ENCODE data around the gene CAMKK2. TPM values are rescaled to one million over a fixed set of nuclear protein-coding genes. Genes with fewer than 3 reads are reported as not detected.
"Not testable (repeated sequence)": the region's sequence is repeated elsewhere in the genome, so short reads cannot be mapped to it uniquely, and the experiment has no call there.

Gene CAMKK2
- total RNA-seq, 1 donor from 2014 or later = 33.7 TPM

DNA sequence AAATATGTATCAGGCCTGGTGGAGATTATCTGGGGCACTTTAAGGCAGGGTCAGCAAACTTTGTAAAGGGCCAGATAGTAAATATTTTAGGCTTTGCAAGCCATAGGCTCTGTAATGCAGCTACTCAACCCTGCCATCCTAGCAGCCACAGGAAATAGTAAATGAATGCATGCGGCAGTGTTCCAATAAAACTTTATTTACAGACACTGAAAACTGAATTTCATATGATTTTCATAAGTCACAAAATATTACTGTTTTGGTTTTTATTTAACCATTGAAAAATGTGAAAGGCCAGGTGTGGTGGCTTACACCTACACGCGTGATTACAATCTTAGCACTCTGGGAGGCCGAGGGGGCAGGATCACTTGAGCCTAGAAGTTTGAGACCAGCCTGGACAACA lies 3.2 kb upstream of the CAMKK2 start:
- Mint-ChIP-seq H3K4me3 (ENCODE audit: unreplicated experiment) (no peak overlapping the region), H3K27me3 (ENCODE audit: low read depth) (no peaks in the 10 kb centered on the region), H3K36me3 (ENCODE audit: low read depth) (no peaks in the 10 kb centered on the region), H3K4me1 (ENCODE audit: low read depth) (peaks cover 16% of the 10 kb centered on the region), H3K9me3 (ENCODE audit: low read depth) (no peaks in the 10 kb centered on the region), H3K27ac (ENCODE audit: unreplicated experiment) (no peak overlapping the region)
- no peak for DNase-seq (ENCODE audit: low spot score)
- TF ChIP-seq, protein P1, sequence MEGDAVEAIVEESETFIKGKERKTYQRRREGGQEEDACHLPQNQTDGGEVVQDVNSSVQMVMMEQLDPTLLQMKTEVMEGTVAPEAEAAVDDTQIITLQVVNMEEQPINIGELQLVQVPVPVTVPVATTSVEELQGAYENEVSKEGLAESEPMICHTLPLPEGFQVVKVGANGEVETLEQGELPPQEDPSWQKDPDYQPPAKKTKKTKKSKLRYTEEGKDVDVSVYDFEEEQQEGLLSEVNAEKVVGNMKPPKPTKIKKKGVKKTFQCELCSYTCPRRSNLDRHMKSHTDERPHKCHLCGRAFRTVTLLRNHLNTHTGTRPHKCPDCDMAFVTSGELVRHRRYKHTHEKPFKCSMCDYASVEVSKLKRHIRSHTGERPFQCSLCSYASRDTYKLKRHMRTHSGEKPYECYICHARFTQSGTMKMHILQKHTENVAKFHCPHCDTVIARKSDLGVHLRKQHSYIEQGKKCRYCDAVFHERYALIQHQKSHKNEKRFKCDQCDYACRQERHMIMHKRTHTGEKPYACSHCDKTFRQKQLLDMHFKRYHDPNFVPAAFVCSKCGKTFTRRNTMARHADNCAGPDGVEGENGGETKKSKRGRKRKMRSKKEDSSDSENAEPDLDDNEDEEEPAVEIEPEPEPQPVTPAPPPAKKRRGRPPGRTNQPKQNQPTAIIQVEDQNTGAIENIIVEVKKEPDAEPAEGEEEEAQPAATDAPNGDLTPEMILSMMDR (IDR thresholded peaks at IDR 0.05) = no peak

DNA sequence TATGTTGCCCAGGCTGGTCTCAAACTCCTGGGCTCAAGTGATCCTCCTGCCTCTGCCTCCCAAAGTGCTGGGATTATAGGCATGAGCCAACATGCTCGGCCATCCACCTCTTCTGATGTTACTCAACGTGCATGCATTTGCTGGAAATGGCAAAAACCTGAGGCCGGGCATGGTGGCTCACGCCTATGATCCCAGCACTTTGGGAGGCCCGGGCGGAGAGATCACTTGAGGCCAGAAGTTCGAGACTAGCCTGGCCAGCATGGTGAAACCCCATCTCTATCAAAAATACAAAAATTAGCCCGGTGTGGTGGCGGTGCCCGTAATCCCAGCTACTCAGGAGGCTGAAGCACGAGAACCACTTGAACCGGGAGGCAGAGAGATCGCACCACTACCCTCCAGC lies 1.9 kb upstream of the CAMKK2 start:
- H3K9me3 Mint-ChIP-seq (ENCODE audit: low read depth) = not testable (repeated sequence)

DNA sequence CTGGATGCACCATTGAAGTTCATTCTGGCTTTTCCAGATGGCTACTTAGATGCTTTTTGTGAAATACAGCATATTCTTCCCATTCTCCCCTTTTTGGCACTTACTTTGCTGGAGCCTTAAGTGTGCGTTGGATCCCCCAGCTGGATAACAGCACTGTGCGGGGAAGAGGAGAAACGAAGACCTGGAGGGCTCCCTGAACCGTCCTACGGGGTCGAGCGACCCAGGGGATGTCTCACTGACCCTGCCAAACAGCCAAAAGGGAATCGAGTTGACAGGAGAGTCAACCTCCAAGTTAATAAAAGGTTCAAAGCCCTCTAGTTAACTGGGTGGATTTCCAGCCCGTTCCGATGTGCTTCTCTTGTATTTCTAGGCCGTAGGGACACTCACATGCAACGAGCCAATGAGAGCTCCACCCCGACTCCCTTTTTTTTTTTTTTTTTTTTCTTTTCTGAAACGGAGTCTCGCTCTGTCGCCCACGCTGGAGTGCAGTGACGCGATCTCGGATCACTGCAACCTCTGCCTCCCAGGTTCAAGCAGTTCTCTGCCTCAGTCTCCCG lies 1.0 kb upstream of the CAMKK2 start:
- no peak for DNase-seq (ENCODE audit: low spot score)
- H3K27ac Mint-ChIP-seq (ENCODE audit: unreplicated experiment) = peak overlapping the region; percentile 50
- TF ChIP-seq, protein P1 (IDR thresholded peaks at IDR 0.05) = no peak
- H3K36me3 Mint-ChIP-seq (ENCODE audit: low read depth) = no peaks in the 10 kb centered on the region
- no peaks in the 10 kb centered on the region for H3K9me3 Mint-ChIP-seq (ENCODE audit: low read depth)
- H3K4me3 Mint-ChIP-seq (ENCODE audit: unreplicated experiment) = peak overlapping the region; percentile 64
- no peaks in the 10 kb centered on the region for H3K27me3 Mint-ChIP-seq (ENCODE audit: low read depth)
- peaks cover 16% of the 10 kb centered on the region for H3K4me1 Mint-ChIP-seq (ENCODE audit: low read depth)

More for the DNA sequence above, 1.9 kb upstream of the CAMKK2 start:
- H3K27ac Mint-ChIP-seq (ENCODE audit: unreplicated experiment); DNase-seq (ENCODE audit: low spot score); H3K36me3 Mint-ChIP-seq (ENCODE audit: low read depth); H3K4me3 Mint-ChIP-seq (ENCODE audit: unreplicated experiment); H3K27me3 Mint-ChIP-seq (ENCODE audit: low read depth): not testable (repeated sequence)
- H3K4me1 Mint-ChIP-seq (ENCODE audit: low read depth) = peaks cover 16% of the 10 kb centered on the region

DNA sequence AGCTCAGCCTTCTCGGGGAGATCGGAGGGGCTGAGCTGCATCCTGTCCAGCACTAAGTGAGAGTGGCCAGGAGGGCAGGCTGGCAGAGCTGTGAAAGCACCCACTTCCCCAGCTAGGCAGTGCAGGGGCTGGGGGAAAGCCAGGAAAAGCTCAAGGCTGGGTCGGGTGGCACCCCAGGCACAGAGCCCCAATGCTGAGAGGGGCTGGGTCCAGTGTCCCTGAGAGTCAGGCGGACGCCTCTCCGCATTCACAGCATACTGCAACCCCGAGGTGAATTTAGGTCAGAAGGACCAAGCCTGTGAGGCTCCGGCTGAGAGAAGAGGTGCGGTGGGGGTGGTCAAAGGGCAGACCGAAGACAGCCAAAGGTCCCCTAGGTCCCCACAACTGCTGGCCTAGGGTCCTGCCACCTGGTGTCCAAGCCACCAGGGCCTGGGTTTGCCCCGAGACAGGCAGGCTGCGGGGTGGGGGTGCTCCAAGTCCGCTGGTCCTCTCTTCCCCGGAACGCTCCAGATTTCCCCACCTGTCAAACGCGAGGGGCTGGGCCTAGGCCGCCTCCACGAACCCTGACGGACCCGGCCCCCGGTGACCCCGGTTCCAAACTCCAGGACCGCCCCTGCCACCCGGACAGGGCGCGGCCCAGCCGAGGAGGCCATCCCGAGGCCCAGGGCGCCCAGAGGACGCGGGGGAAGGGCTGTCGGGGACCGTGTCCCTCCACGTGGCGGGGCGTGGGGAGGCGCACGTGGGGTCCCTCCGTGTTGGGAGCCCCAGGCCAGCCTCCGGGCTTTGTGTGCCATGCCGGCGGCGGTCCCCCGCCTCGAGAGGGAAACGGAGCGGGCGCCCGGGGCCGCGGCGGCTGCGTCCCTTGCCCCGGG lies 527 bp downstream of the CAMKK2 start:
- peak overlapping the region; percentile 61 for H3K27ac Mint-ChIP-seq (ENCODE audit: unreplicated experiment)
- H3K36me3 Mint-ChIP-seq (ENCODE audit: low read depth) = peaks cover 4% of the 10 kb centered on the region
- no peak for DNase-seq (ENCODE audit: low spot score)
- H3K27me3 Mint-ChIP-seq (ENCODE audit: low read depth) = no peaks in the 10 kb centered on the region
- TF ChIP-seq, protein P1 (IDR thresholded peaks at IDR 0.05) = no peak
- peaks cover 19% of the 10 kb centered on the region for H3K4me1 Mint-ChIP-seq (ENCODE audit: low read depth)
- H3K9me3 Mint-ChIP-seq (ENCODE audit: low read depth) = no peaks in the 10 kb centered on the region
- peak overlapping the region; percentile 86 for H3K4me3 Mint-ChIP-seq (ENCODE audit: unreplicated experiment)

DNA sequence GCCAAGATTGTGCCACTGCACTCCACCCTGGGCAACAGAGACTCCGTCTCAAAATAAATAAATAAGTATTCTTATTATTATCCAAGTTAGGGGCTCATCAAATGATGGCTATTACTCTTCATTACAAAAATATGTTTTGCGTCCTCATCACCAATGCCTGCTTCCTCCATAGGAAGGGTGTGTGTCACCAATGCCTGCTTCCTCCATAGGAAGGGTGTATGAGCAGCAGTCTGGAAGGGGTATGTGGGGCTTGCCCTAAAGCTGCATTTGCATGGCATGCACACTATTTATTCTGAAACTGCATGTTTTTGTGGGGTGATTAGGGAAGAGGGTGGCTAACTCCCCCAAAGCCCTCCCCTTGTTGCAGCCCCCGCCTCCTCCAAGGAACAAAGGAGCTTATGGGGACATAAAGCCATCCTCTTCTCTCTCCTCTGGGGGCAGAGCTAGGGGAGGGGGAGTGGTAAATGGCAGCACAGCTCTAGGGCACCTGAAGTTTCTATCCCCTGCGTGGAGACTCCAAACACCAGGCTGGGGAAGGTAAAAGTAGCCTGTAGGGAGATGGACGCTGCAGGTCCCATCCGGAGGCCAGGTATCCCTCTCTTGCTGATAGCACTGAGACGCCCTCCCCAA lies 1.3 kb downstream of the CAMKK2 start:
- Mint-ChIP-seq H3K9me3 (ENCODE audit: low read depth) (no peaks in the 10 kb centered on the region), H3K27me3 (ENCODE audit: low read depth) (no peaks in the 10 kb centered on the region), H3K4me3 (ENCODE audit: unreplicated experiment) (peak overlapping the region; percentile 86), H3K4me1 (ENCODE audit: low read depth) (peaks cover 19% of the 10 kb centered on the region), H3K27ac (ENCODE audit: unreplicated experiment) (peak overlapping the region; percentile 20), H3K36me3 (ENCODE audit: low read depth) (peaks cover 4% of the 10 kb centered on the region)
- TF ChIP-seq, protein P1 (IDR thresholded peaks at IDR 0.05) = no peak
- no peak for DNase-seq (ENCODE audit: low spot score)

Measured in chondrocyte (in vitro differentiated cells).